Upper lobe of left lung (tissue), 6 donors: ENCODE results near the gene SCUBE1. TPM values are rescaled to one million over a fixed set of nuclear protein-coding genes. Genes with fewer than 3 reads are reported as not detected.
A peak's percentile ranks its signal among the peaks of the same experiment; 100 is the strongest.

ENCODE experiments used
- ATAC-seq, 2 donors: fragments of 200-7000 bp; cut with Tn5 transposase; one replicate each; pipeline ENCODE4 v1.9.1; 2022; ENCODE audit warnings: mild to moderate bottlenecking in 2 of 2, moderate library complexity in 2 of 2; ENCODE audit not compliant: low FRiP score in 2 of 2
- DNase-seq, 2 donors: peaks; one replicate each; pipeline ENCODE4 v3.0.0-alpha.2; 2019 to 2020
- H3K27ac ChIP-seq, 4 donors: fragments of 200-600 bp; sonication (generic); one replicate each; pipeline ENCODE4 v1.5.1; 2016 to 2019
- H3K27me3 ChIP-seq, 4 donors: fragments of 200-600 bp; sonication (generic); one replicate each; pipeline ENCODE4 v1.5.1; 2017 to 2019
- H3K36me3 ChIP-seq, 4 donors: fragments of 200-600 bp; sonication (generic); one replicate each; pipeline ENCODE4 v1.5.1; 2016 to 2019
- H3K4me1 ChIP-seq, 4 donors: fragments of 200-600 bp; sonication (generic); one replicate each; pipeline ENCODE4 v1.5.1; 2018 to 2019
- H3K4me3 ChIP-seq, 4 donors: fragments of 200-600 bp; sonication (generic); one replicate each; pipeline ENCODE4 v1.5.1; 2017 to 2019; ENCODE audit warnings: mild to moderate bottlenecking in 2 of 4, moderate library complexity in 1 of 4
- H3K9me3 ChIP-seq, 4 donors: fragments of 200-600 bp; sonication (generic); one replicate each; pipeline ENCODE4 v1.5.1; 2018 to 2019
- EP300 ChIP-seq, 4 donors: sonication (generic); formaldehyde crosslinking; IDR thresholded peaks; one replicate each; pipeline ENCODE4 v1.5.1; 2017; ENCODE audit warnings: antibody characterized with exemption in 4 of 4, control low read depth in 2 of 4
- POLR2AphosphoS5 ChIP-seq, 2 donors: sonication (generic); formaldehyde crosslinking; IDR thresholded peaks; one replicate each; pipeline ENCODE4 v1.5.1; 2017; ENCODE audit warnings: antibody characterized with exemption in 2 of 2
- WGBS, 2 donors: methylation state at CpG; one replicate each; pipeline ENCODE4 v1.1.5; 2017 to 2018; 5-methylcytosine and 5-hydroxymethylcytosine counted together
- total RNA-seq, 6 donors: library from RNA; depleted of rRNA in 4 of 6; stranded (reverse); fragments of >200 nt in 4 of 6; gene quantifications; one replicate each; pipeline versions ENCODE4 v1.1.0 to v1.2.1, GENCODE V29; 2016 to 2021
- TF ChIP-seq, protein P1 (sequence below), 6 experiments: fragments of 450-650 bp in 4 of 6; fragments of 200-600 bp in 2 of 6; sonication (generic) in 2 of 6; IDR thresholded peaks; one replicate each; pipeline ENCODE4 v1.5.1; 2016 to 2019; ENCODE audit warnings: antibody characterized with exemption in 6 of 6
- donor health status: DM: no; HTN: no; CAD: no; lungs with moderate emphysema.
- donor health status: DM: no; HTN: yes; CAD: no; lungs with severe emphysema.

SCUBE1 gene
- total RNA-seq, 6 donors from 2014 or later = 9.7 to 55.9 (median 20.8) TPM

DNA sequence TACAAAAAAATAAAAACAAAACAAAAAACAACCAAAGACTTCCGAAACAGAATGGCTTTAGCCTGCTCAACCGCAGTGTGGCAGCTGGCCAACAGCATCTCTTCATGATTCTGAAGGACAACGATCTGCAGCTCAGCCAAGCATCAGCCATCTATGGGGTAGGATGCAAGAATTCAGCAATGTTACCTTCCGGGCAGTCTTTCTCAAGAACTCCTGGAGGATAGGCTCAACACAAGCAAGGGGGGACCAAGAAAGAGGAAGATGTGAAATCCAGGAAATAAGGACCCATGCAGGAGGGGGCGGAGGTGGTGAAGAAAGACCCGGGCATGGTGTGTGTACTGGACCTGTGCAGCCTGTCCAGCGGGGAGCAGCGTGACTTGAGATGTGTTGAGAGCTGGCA lies 195.4 kb downstream of the SCUBE1 start:
- WGBS, 2 donors = 51 to 62% methylated on average over 8 of the region's 8 CpGs
- Histone ChIP-seq H3K36me3 (no peaks in the 10 kb centered on the region), H3K27ac (peak overlapping the region; percentile 46 to 82 (median 57)), H3K4me1 (peaks cover 4 to 30% (median 23%) of the 10 kb centered on the region in 4 donors), H3K27me3 (no peaks in the 10 kb centered on the region), H3K9me3 (no peaks in the 10 kb centered on the region), H3K4me3 (no peak overlapping the region)
- TF ChIP-seq POLR2AphosphoS5 (IDR thresholded peaks at IDR 0.05) (no peak), EP300 (IDR thresholded peaks at IDR 0.05) (no peak)
- TF ChIP-seq, protein P1, sequence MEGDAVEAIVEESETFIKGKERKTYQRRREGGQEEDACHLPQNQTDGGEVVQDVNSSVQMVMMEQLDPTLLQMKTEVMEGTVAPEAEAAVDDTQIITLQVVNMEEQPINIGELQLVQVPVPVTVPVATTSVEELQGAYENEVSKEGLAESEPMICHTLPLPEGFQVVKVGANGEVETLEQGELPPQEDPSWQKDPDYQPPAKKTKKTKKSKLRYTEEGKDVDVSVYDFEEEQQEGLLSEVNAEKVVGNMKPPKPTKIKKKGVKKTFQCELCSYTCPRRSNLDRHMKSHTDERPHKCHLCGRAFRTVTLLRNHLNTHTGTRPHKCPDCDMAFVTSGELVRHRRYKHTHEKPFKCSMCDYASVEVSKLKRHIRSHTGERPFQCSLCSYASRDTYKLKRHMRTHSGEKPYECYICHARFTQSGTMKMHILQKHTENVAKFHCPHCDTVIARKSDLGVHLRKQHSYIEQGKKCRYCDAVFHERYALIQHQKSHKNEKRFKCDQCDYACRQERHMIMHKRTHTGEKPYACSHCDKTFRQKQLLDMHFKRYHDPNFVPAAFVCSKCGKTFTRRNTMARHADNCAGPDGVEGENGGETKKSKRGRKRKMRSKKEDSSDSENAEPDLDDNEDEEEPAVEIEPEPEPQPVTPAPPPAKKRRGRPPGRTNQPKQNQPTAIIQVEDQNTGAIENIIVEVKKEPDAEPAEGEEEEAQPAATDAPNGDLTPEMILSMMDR (IDR thresholded peaks at IDR 0.05) = no peak
- ATAC-seq = no peak
- DNase-seq = peak in 1 of 2 donors; percentile 62

Other genes starting within 250 kb of the SCUBE1 start
- 1 to 10 TPM in 4 of 6 donors, not detected in 2; 2.3 to 6.2 (median 2.7) TPM for gene BIK, start 232.6 kb downstream of the SCUBE1 start, total RNA-seq
- 10 to 100 TPM; 15.6 to 34.4 (median 18.5) TPM for gene MCAT, start 200.0 kb downstream of the SCUBE1 start, total RNA-seq
- 100 to 1,000 TPM; 127 to 426 (median 315) TPM for gene TSPO, start 191.8 kb downstream of the SCUBE1 start, total RNA-seq
- gene TTLL12, start 156.2 kb downstream of the SCUBE1 start, total RNA-seq = 10 to 100 TPM; 19.6 to 49.2 (median 25.0) TPM
- gene MPPED1, start 68.6 kb upstream of the SCUBE1 start, total RNA-seq = not detected